ENCODE measurements around the gene ELMO3.

The ELMO3 gene

DNA sequence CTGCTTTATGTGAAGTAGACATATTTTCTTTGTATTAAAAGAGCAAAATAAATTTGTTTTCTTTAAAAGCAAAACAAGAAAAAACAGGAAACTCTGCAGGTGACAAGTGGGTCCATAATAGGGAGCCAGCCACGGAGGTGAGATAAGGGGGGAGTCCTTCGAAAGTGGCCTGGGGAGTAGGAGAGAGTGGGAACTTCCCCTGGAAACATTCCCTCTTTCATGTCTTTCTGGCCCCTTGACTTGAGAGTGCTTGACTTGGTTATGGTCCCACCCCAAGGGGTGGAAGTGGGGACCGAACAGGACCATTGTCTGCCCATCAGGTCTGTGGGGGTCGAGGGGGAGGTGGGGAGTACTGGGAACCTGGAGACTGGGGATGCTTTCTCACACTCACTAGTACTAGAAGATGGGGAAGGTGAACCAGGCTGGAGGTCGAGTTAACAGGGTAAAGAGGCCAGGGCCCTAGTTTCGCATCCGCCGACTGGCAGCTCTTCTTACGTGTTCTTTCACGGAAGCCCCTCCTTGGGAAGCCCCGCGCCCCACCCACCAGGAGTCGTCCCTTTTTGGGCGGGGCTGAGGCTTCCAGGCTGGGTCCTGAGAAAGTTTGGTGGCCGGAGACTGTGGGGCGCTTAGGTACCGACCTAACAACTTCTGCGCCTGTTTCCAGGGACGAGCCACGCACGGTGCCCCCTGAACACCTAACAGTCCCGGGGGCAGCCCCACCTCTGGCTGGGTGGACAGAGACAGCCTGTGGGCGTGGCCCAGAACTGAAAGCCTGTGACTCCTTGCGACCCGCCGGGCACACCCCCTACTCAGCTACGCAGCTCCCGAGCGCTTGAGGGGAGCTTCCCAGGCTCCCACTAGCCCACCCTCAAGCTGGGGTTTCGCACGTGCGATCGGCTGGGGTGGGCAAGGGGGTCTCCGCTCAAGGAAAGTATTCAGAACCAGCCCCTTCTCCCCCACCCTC, 40.0 kb upstream of the ELMO3 start:
- Histone ChIP-seq H3K4me3 (ENCODE audit: low read depth, low read length) (peak overlapping the region; percentile 74), H3K36me3 (no peaks in the 10 kb centered on the region), H3K27me3 (peaks cover 12% of the 10 kb centered on the region), H3K4me1 (no peaks in the 10 kb centered on the region), H3K9me3 (no peaks in the 10 kb centered on the region)
- DNase-seq = peak; percentile 32
- TF ChIP-seq, protein P1, sequence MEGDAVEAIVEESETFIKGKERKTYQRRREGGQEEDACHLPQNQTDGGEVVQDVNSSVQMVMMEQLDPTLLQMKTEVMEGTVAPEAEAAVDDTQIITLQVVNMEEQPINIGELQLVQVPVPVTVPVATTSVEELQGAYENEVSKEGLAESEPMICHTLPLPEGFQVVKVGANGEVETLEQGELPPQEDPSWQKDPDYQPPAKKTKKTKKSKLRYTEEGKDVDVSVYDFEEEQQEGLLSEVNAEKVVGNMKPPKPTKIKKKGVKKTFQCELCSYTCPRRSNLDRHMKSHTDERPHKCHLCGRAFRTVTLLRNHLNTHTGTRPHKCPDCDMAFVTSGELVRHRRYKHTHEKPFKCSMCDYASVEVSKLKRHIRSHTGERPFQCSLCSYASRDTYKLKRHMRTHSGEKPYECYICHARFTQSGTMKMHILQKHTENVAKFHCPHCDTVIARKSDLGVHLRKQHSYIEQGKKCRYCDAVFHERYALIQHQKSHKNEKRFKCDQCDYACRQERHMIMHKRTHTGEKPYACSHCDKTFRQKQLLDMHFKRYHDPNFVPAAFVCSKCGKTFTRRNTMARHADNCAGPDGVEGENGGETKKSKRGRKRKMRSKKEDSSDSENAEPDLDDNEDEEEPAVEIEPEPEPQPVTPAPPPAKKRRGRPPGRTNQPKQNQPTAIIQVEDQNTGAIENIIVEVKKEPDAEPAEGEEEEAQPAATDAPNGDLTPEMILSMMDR (IDR thresholded peaks at IDR 0.05; ENCODE audit: low read depth, low read length) = no peak

GRCh38 chr16:67161595-67162058, 37.3 kb upstream of the ELMO3 start:
- no peak for DNase-seq
- H3K27me3 ChIP-seq = no peaks in the 10 kb centered on the region; the same call in 1 of the 2 replicates

DNA sequence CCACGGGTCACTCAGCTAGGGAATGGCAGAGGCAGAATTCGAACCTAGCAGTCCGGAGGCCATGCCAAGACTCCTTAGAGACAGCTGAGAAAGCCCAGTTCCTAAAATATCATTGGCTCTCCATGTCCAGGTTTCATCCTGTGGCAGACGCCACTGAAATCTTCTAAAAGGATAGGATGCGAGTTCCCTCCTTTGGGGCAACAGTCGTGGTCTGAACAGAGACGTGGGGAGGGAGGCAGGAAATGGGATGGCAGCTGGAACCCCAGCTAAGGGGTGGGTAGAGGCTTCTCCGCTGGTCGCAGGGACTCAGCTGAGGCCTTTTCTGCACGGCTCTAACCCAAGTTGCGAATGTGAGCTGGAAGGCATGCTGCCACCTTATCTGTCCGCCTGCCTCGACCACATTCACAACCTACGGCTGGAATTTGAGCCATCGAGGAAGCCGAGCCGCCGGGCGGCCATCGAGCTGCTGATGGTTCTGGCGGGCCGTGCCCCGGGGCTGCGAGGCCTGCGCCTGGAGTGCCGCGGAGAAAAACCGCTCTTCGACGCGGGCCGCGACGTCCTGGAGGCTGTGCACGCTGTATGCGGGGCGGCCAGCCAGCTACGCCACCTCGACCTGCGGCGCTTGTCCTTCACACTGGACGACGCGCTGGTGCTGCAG, 36.3 kb upstream of the ELMO3 start:
- TF ChIP-seq, protein P1 (IDR thresholded peaks at IDR 0.05; ENCODE audit: low read depth, low read length) = no peak
- Histone ChIP-seq H3K36me3 (no peaks in the 10 kb centered on the region), H3K4me3 (ENCODE audit: low read depth, low read length) (no peak overlapping the region), H3K9me3 (no peaks in the 10 kb centered on the region), H3K27me3 (no peaks in the 10 kb centered on the region; the same call in 1 of the 2 replicates), H3K4me1 (no peaks in the 10 kb centered on the region)
- DNase-seq = peak; percentile 14

More at GRCh38 chr16:67161595-67162058, 37.3 kb upstream of the ELMO3 start:
- TF ChIP-seq, protein P1 (IDR thresholded peaks at IDR 0.05; ENCODE audit: low read depth, low read length) = no peak
- H3K4me1 ChIP-seq = no peaks in the 10 kb centered on the region
- H3K4me3 ChIP-seq (ENCODE audit: low read depth, low read length) = no peak overlapping the region
- no peaks in the 10 kb centered on the region for H3K9me3 ChIP-seq
- H3K36me3 ChIP-seq = no peaks in the 10 kb centered on the region

- Histone ChIP-seq H3K36me3 (no peaks in the 10 kb centered on the region), H3K9me3 (no peaks in the 10 kb centered on the region), H3K27me3 (no peaks in the 10 kb centered on the region; the same call in 1 of the 2 replicates), H3K4me1 (no peaks in the 10 kb centered on the region), H3K4me3 (ENCODE audit: low read depth, low read length) (peak overlapping the region; percentile 64)
- TF ChIP-seq, protein P1 (IDR thresholded peaks at IDR 0.05; ENCODE audit: low read depth, low read length) = no peak
- DNase-seq = peak; percentile 78
Observed at GRCh38 chr16:67163164-67163998, 35.5 kb upstream of the ELMO3 start.

DNA sequence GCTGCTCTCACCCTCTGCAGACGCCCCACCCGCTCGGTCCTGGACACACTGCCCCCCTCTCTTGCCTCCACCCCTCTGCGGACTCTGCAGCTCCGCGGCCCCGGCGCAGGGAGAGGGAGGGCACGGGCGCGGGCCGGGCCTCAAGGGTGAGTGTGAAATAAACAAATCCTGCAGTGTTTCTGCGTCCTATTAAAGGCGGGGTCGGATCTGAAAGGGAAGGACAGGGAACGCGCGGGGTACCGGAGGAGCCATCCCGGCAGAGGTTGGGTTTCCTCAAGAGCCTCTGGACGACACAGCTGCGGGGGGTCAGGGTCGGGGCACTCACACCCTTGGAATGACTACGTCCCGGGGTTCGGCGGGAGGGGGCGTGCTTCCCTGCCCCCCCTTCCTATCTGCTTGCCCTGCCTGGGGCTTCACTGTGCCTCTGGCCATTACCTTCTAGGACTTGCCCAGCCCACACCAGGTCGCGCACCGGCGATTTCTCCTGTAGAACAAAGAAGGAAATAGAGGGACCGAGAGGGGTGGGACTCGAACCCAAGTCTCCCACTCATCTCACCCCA, 34.9 kb upstream of the ELMO3 start:
- Histone ChIP-seq H3K27me3 (no peaks in the 10 kb centered on the region; the same call in 1 of the 2 replicates), H3K4me3 (ENCODE audit: low read depth, low read length) (peak overlapping the region; percentile 64)

More for the DNA sequence above, 34.9 kb upstream of the ELMO3 start:
- no peaks in the 10 kb centered on the region for H3K9me3 ChIP-seq
- H3K36me3 ChIP-seq = no peaks in the 10 kb centered on the region
- peak; percentile 39 for DNase-seq
- H3K4me1 ChIP-seq = peaks cover under 1% of the 10 kb centered on the region; the same call in 1 of the 2 replicates
- TF ChIP-seq, protein P1 (IDR thresholded peaks at IDR 0.05; ENCODE audit: low read depth, low read length) = no peak

Data from BE2C (cell line).